ENCODE data around the gene JUP. TPM values are rescaled to one million over a fixed set of nuclear protein-coding genes. Genes with fewer than 3 reads are reported as not detected.

JUP gene
- total and polyA plus RNA-seq, 2 of the 4 experiments (the other 2 are of a cell fraction): 12.9 to 27.3 TPM

- no peak for ATAC-seq (ENCODE audit: low read depth)
- Histone ChIP-seq H3K27ac (ENCODE audit: insufficient read depth, low read length) (no peak overlapping the region), H3K18ac (ENCODE audit: low read depth, low read length) (no peak overlapping the region), H4K8ac (ENCODE audit: low read depth in 2 of 2, low read length in 2 of 2) (no peak overlapping the region), H2BK5ac (ENCODE audit: low read depth, low read length, poor library complexity, severe bottlenecking) (no peak overlapping the region), H3K23ac (ENCODE audit: low read depth, low read length) (no peak overlapping the region), H3K14ac (replicated peaks; ENCODE audit: low read depth, low read length) (no peak overlapping the region), H4K5ac (ENCODE audit: low read depth, low read length) (no peak overlapping the region), H2AFZ (replicated peaks; ENCODE audit: low read length, poor library complexity) (no peak overlapping the region), H2AK5ac (ENCODE audit: low read depth, low read length) (no peak overlapping the region), H3K4ac (ENCODE audit: low read depth, low read length) (no peak overlapping the region), H3K56ac (ENCODE audit: extremely low read depth, insufficient read depth, low read length) (no peak overlapping the region), H2BK120ac (ENCODE audit: low read depth, low read length) (no peak overlapping the region), H2BK20ac (ENCODE audit: low read depth, low read length) (no peak overlapping the region), H3K4me1 (ENCODE audit: control insufficient read depth, insufficient read depth, low read length) (no peaks in the 10 kb centered on the region), H4K91ac (ENCODE audit: insufficient read depth, low read depth, low read length) (no peak overlapping the region), H3K9ac (ENCODE audit: low read depth, low read length) (no peak overlapping the region), H3K79me1 (ENCODE audit: low read depth in 1 of 2, low read length in 2 of 2) (no peaks in the 10 kb centered on the region), H3K4me3 (ENCODE audit: insufficient read depth, low read depth, low read length) (no peak overlapping the region), H2BK15ac (ENCODE audit: low read depth, low read length) (no peak overlapping the region), H3K9me1 (ENCODE audit: insufficient read depth, low read length) (0 out of 2 replicates have a peak, but pooled peaks cover 7% of the 10 kb centered on the region), H4K20me1 (ENCODE audit: insufficient read depth, low read length) (no peaks in the 10 kb centered on the region), H3K4me2 (ENCODE audit: low read depth, low read length) (no peak overlapping the region), H2AK9ac (replicated peaks; ENCODE audit: low read depth, low read length, poor library complexity) (no peak overlapping the region), H3K36me3 (ENCODE audit: control insufficient read depth, insufficient read depth, low read length) (peaks cover 72% of the 10 kb centered on the region), H3K27me3 (ENCODE audit: control insufficient read depth, insufficient read depth, low read length) (no peaks in the 10 kb centered on the region), H3K9me3 (ENCODE audit: control insufficient read depth, insufficient read depth, low read length) (no peaks in the 10 kb centered on the region)
- dilution Hi-C loops (cut with HindIII; ENCODE audit: low sequenced_read_pairs, unreplicated experiment) (no loop called here), intact Hi-C loops (cut with micrococcal nuclease) (no loop called here), in situ Hi-C loops (cut with MboI; ENCODE audit: low sequenced_read_pairs) (no loop called here)
- DNase-seq: no peak
- WGBS, 2 experiments (ENCODE audit: extremely low coverage in 2 of 2, insufficient read length in 1 of 2): no CpG with 5 or more reads among the region's 8 CpGs
- ChIA-PET POLR2A (ENCODE audit: unreplicated experiment) (no interaction called here), CTCF (interaction anchor here (0.5 kb wide), 1 partner anchor 1370 kb away, joined by 3 read pairs; no protein-coding TSS in a partner anchor)
- BruUV-seq (replicated peaks): no TSS peak
- TF ChIP-seq RFX5 (IDR thresholded peaks at IDR 0.05; ENCODE audit: low read depth, low read length) (no peak), RAD21 (IDR thresholded peaks at IDR 0.05; ENCODE audit: low read length) (no peak)
Observed at GRCh38 chr17:41763327-41763726, 23.2 kb downstream of the JUP start.
